Lower leg skin (tissue), 4 donors: ENCODE results near the gene SPINK4. TPM values are rescaled to one million over a fixed set of nuclear protein-coding genes. Genes with fewer than 3 reads are reported as not detected.

Experiments
- DNase-seq, 2 donors: peaks; one replicate each; pipeline ENCODE4 v3.0.0-alpha.2; 2019; ENCODE audit warnings: low spot score in 2 of 2
- H3K4me3 ChIP-seq: fragments of 200-600 bp; sonication (generic); 2 replicates; pipeline ENCODE4 v1.5.1; 2017; ENCODE audit warnings: mild to moderate bottlenecking, low read depth; ENCODE audit not compliant: poor library complexity, severe bottlenecking
- POLR2A ChIP-seq, 2 donors: fragments of 450-650 bp; IDR thresholded peaks; one replicate each; pipeline ENCODE4 v1.6.1; 2016 to 2017; ENCODE audit warnings: antibody characterized with exemption in 2 of 2, mild to moderate bottlenecking in 1 of 2, moderate library complexity in 1 of 2
- WGBS, 2 donors: methylation state at CpG; one replicate each; pipeline ENCODE4 v1.1.5; 2018; 5-methylcytosine and 5-hydroxymethylcytosine counted together
- intact Hi-C: fragments of 100-400 bp; cut with DNase I; formaldehyde crosslinking; loops from one replicate; pipeline ENCODE4 v1.15.0; 2023; ENCODE audit warnings: low total_unique reads
- total RNA-seq, 4 donors: library from RNA; depleted of rRNA; stranded (reverse); fragments of >200 nt; gene quantifications; one replicate each; pipeline ENCODE4 v1.1.0, GENCODE V29; 2016
- TF ChIP-seq, protein P1 (sequence below), 3 donors: fragments of 450-650 bp; IDR thresholded peaks; one replicate each; pipeline ENCODE4 v1.5.1; 2016; ENCODE audit warnings: antibody characterized with exemption in 3 of 3, mild to moderate bottlenecking in 3 of 3, moderate library complexity in 2 of 3

SPINK4 gene
- total RNA-seq, 4 donors from 2014 or later = not detected

- H3K4me3 ChIP-seq = no peak overlapping the region
- TF ChIP-seq, protein P1, sequence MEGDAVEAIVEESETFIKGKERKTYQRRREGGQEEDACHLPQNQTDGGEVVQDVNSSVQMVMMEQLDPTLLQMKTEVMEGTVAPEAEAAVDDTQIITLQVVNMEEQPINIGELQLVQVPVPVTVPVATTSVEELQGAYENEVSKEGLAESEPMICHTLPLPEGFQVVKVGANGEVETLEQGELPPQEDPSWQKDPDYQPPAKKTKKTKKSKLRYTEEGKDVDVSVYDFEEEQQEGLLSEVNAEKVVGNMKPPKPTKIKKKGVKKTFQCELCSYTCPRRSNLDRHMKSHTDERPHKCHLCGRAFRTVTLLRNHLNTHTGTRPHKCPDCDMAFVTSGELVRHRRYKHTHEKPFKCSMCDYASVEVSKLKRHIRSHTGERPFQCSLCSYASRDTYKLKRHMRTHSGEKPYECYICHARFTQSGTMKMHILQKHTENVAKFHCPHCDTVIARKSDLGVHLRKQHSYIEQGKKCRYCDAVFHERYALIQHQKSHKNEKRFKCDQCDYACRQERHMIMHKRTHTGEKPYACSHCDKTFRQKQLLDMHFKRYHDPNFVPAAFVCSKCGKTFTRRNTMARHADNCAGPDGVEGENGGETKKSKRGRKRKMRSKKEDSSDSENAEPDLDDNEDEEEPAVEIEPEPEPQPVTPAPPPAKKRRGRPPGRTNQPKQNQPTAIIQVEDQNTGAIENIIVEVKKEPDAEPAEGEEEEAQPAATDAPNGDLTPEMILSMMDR (IDR thresholded peaks at IDR 0.05) = no peak
- TF ChIP-seq POLR2A (IDR thresholded peaks at IDR 0.05) = no peak
- WGBS, 2 donors = 98 to 99% methylated on average over 4 of the region's 4 CpGs
- no peak for DNase-seq
- intact Hi-C loops = no loop called here
These were observed 14.2 kb downstream of the SPINK4 start for GRCh38 chr9:33254211-33254610.

GRCh38 chr9:33255014-33255413, 15.0 kb downstream of the SPINK4 start:
- 94 to 96% methylated on average over 8 of the region's 8 CpGs for WGBS, 2 donors
- intact Hi-C loops = no loop called here
- TF ChIP-seq POLR2A (IDR thresholded peaks at IDR 0.05) = no peak
- TF ChIP-seq, protein P1 (IDR thresholded peaks at IDR 0.05) = no peak
- DNase-seq = no peak
- H3K4me3 ChIP-seq = no peak overlapping the region

GRCh38 chr9:33255471-33255870, 15.5 kb downstream of the SPINK4 start:
- WGBS, 2 donors = 58 to 69% methylated on average over 4 of the region's 4 CpGs
- no peak overlapping the region for H3K4me3 ChIP-seq
- intact Hi-C loops = no loop called here
- TF ChIP-seq, protein P1 (IDR thresholded peaks at IDR 0.05) = no peak
- no peak for TF ChIP-seq POLR2A (IDR thresholded peaks at IDR 0.05)
- no peak for DNase-seq

GRCh38 chr9:33256236-33256635, 16.3 kb downstream of the SPINK4 start:
- intact Hi-C loops = no loop called here
- no peak for TF ChIP-seq POLR2A (IDR thresholded peaks at IDR 0.05)
- TF ChIP-seq, protein P1 (IDR thresholded peaks at IDR 0.05) = no peak
- DNase-seq = no peak
- no peak overlapping the region for H3K4me3 ChIP-seq
- WGBS, 2 donors = 74 to 78% methylated on average over 2 of the region's 2 CpGs

- WGBS, 2 donors = 91% methylated on average over 4 of the region's 4 CpGs
- no peak for TF ChIP-seq POLR2A (IDR thresholded peaks at IDR 0.05)
- TF ChIP-seq, protein P1 (IDR thresholded peaks at IDR 0.05) = no peak
- no peak overlapping the region for H3K4me3 ChIP-seq
- intact Hi-C loops = no loop called here
- DNase-seq = no peak
These were observed 17.3 kb downstream of the SPINK4 start for GRCh38 chr9:33257276-33257675.

GRCh38 chr9:33260372-33260771, 20.4 kb downstream of the SPINK4 start:
- 88 to 91% methylated on average over 1 of the region's 1 CpG for WGBS, 2 donors
- H3K4me3 ChIP-seq = no peak overlapping the region
- no peak for DNase-seq
- intact Hi-C loops = no loop called here
- no peak for TF ChIP-seq POLR2A (IDR thresholded peaks at IDR 0.05)
- TF ChIP-seq, protein P1 (IDR thresholded peaks at IDR 0.05) = no peak
